ENCODE data around the gene KCNT1. TPM values are rescaled to one million over a fixed set of nuclear protein-coding genes. Genes with fewer than 3 reads are reported as not detected.
A peak's percentile ranks its signal among the peaks of the same experiment; 100 is the strongest.

KCNT1 gene
- total RNA-seq, 1 donor from 2014 or later: not detected

- no peak for DNase-seq (ENCODE audit: low read depth)
- no peaks in the 10 kb centered on the region for H3K36me3 ChIP-seq (ENCODE audit: control insufficient read depth, insufficient read depth, low read length)
Observed at GRCh38 chr9:135796784-135797485, 95.0 kb downstream of the KCNT1 start.

GRCh38 chr9:135797507-135798262, 95.7 kb downstream of the KCNT1 start:
- H3K27me3 ChIP-seq (ENCODE audit: control insufficient read depth, insufficient read depth, low read length): peaks cover 17% of the 10 kb centered on the region
- peak; percentile 67 for TF ChIP-seq CTCF (IDR thresholded peaks at IDR 0.05; ENCODE audit: insufficient read depth, low read length, poor library complexity, severe bottlenecking)
- no peaks in the 10 kb centered on the region for H3K36me3 ChIP-seq (ENCODE audit: control insufficient read depth, insufficient read depth, low read length)
- H3K4me3 ChIP-seq (ENCODE audit: low read depth, low read length): no peak overlapping the region
- no peak for DNase-seq (ENCODE audit: low read depth)

More at GRCh38 chr9:135796784-135797485, 95.0 kb downstream of the KCNT1 start:
- TF ChIP-seq CTCF (IDR thresholded peaks at IDR 0.05; ENCODE audit: insufficient read depth, low read length, poor library complexity, severe bottlenecking): no peak
- peaks cover 17% of the 10 kb centered on the region for H3K27me3 ChIP-seq (ENCODE audit: control insufficient read depth, insufficient read depth, low read length)
- H3K4me3 ChIP-seq (ENCODE audit: low read depth, low read length): no peak overlapping the region

GRCh38 chr9:135798263-135798585, 96.2 kb downstream of the KCNT1 start:
- TF ChIP-seq CTCF (IDR thresholded peaks at IDR 0.05; ENCODE audit: insufficient read depth, low read length, poor library complexity, severe bottlenecking): no peak
- Histone ChIP-seq H3K27me3 (ENCODE audit: control insufficient read depth, insufficient read depth, low read length) (peaks cover 21% of the 10 kb centered on the region), H3K36me3 (ENCODE audit: control insufficient read depth, insufficient read depth, low read length) (no peaks in the 10 kb centered on the region), H3K4me3 (ENCODE audit: low read depth, low read length) (no peak overlapping the region)
- DNase-seq (ENCODE audit: low read depth): no peak

- Histone ChIP-seq H3K36me3 (ENCODE audit: control insufficient read depth, insufficient read depth, low read length) (no peaks in the 10 kb centered on the region), H3K4me3 (ENCODE audit: low read depth, low read length) (no peak overlapping the region), H3K27me3 (ENCODE audit: control insufficient read depth, insufficient read depth, low read length) (peaks cover 19% of the 10 kb centered on the region)
- TF ChIP-seq CTCF (IDR thresholded peaks at IDR 0.05; ENCODE audit: insufficient read depth, low read length, poor library complexity, severe bottlenecking): no peak
- no peak for DNase-seq (ENCODE audit: low read depth)
Observed at GRCh38 chr9:135799261-135799660, 97.3 kb downstream of the KCNT1 start.

GRCh38 chr9:135801070-135801469, 99.1 kb downstream of the KCNT1 start:
- no peaks in the 10 kb centered on the region for H3K36me3 ChIP-seq (ENCODE audit: control insufficient read depth, insufficient read depth, low read length)
- H3K4me3 ChIP-seq (ENCODE audit: low read depth, low read length): no peak overlapping the region
- DNase-seq (ENCODE audit: low read depth): no peak
- TF ChIP-seq CTCF (IDR thresholded peaks at IDR 0.05; ENCODE audit: insufficient read depth, low read length, poor library complexity, severe bottlenecking): no peak
- H3K27me3 ChIP-seq (ENCODE audit: control insufficient read depth, insufficient read depth, low read length): peaks cover 14% of the 10 kb centered on the region
